Mammary epithelial cell (primary cell): ENCODE data around the gene DDX5.

Experiments
- EZH2 ChIP-seq: IDR thresholded peaks from 2 replicates; pipeline ENCODE4 v1.6.1; 2012; ENCODE audit warnings: low read length, inconsistent platforms, borderline replicate concordance
- TF ChIP-seq, protein P1 (sequence below), 2 donors: IDR thresholded peaks in 1 of 2; conservative IDR thresholded peaks in 1 of 2; 2 replicates each; pipeline ENCODE4 v1.5.1; 2011 to 2012; ENCODE audit warnings: inconsistent platforms in 2 of 2, low read length in 2 of 2, mild to moderate bottlenecking in 2 of 2, control low read depth in 1 of 2, low read depth in 1 of 2; ENCODE audit not compliant: insufficient read depth in 1 of 2; ENCODE audit errors: extremely low read depth in 1 of 2

DNA sequence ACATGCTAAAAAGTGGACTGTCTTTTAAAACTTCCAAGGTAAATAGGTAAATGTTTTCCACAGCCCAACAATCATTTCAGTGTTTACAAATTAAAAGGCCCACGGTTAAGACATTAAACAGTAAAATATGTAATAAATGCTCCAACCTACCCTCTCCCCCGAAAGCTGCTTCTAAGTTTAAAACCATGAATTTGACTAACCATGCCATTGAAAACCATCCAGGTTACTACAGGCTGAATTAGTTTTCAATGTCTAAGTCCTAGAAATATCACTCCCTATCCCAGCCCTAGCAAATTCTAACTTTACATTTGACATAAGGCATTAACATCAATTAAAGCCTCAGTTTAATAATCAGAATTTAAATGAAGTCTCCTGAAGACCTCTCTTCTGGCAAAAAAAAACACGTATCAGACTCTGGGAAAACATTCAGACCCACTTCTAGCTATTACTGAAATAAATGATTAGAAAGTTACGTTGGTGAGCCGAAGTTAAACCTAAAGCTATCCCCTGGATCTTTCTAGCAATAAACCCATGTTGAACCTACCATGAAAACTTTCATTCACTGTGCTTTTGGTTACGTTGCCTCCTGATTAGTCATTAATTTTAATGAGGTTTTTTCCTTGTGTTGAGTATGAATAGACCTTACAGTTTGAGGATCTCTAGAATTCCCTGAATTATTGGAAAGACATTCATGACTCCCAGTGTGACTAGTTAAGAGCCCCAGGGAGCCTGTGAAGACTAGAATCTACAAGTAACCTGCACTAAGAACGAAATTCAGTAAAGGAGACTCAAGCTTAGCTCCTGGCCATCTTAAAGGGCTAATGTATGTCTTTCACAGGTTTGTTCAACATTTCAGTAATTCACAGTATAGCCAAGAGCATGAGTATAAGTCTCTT lies 7.5 kb downstream of the DDX5 start:
- TF ChIP-seq, protein P1, sequence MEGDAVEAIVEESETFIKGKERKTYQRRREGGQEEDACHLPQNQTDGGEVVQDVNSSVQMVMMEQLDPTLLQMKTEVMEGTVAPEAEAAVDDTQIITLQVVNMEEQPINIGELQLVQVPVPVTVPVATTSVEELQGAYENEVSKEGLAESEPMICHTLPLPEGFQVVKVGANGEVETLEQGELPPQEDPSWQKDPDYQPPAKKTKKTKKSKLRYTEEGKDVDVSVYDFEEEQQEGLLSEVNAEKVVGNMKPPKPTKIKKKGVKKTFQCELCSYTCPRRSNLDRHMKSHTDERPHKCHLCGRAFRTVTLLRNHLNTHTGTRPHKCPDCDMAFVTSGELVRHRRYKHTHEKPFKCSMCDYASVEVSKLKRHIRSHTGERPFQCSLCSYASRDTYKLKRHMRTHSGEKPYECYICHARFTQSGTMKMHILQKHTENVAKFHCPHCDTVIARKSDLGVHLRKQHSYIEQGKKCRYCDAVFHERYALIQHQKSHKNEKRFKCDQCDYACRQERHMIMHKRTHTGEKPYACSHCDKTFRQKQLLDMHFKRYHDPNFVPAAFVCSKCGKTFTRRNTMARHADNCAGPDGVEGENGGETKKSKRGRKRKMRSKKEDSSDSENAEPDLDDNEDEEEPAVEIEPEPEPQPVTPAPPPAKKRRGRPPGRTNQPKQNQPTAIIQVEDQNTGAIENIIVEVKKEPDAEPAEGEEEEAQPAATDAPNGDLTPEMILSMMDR (conservative IDR thresholded peaks at IDR 0.05 in 1 of 2, IDR thresholded peaks at IDR 0.05 in 1 of 2; ENCODE audit: extremely low read depth in 1 of 2, insufficient read depth in 1 of 2, low read depth in 1 of 2, low read length in 2 of 2): no peak
- TF ChIP-seq EZH2: no peak
